Muscle of leg (tissue), 16 donors: ENCODE data around the gene AP2A2. TPM values are rescaled to one million over a fixed set of nuclear protein-coding genes. Genes with fewer than 3 reads are reported as not detected.

Source experiments
- DNase-seq: peaks from one replicate; pipeline ENCODE4 v3.0.0; 2013
- H3K27ac ChIP-seq: one replicate; pipeline ENCODE4 v1.5.1; 2013; ENCODE audit warnings: mild to moderate bottlenecking, low read length, control low read depth
- H3K27me3 ChIP-seq: one replicate; pipeline ENCODE4 v1.6.1; 2013; ENCODE audit warnings: low read length; ENCODE audit not compliant: control insufficient read depth, insufficient read depth
- H3K36me3 ChIP-seq: one replicate; pipeline ENCODE4 v1.6.1; 2013; ENCODE audit warnings: low read length; ENCODE audit not compliant: control insufficient read depth, insufficient read depth
- H3K4me1 ChIP-seq: one replicate; pipeline ENCODE4 v1.6.1; 2013; ENCODE audit warnings: low read length; ENCODE audit not compliant: control insufficient read depth, insufficient read depth
- H3K4me3 ChIP-seq: one replicate; pipeline ENCODE4 v1.5.1; 2013; ENCODE audit warnings: low read length, control low read depth
- H3K9me3 ChIP-seq: replicated peaks from 2 replicates; pipeline ENCODE4 v1.6.1; 2013; ENCODE audit warnings: low read depth, low read length; ENCODE audit not compliant: control insufficient read depth
- WGBS: methylation state at CpG from one replicate; pipeline ENCODE4 v1.1.5; 2013; ENCODE audit warnings: missing lambda C conversion rate; ENCODE audit not compliant: insufficient coverage; 5-methylcytosine and 5-hydroxymethylcytosine counted together
- long read RNA-seq, 11 donors: transcript quantifications; one replicate each; lab custom pipeline, GENCODE V29; 2026
- polyA plus RNA-seq, 8 donors: library from polyadenylated mRNA; unstranded; fragments of 120-200 nt; gene quantifications; one replicate each; pipeline versions ENCODE4 v1.2.1 to v1.2.3, GENCODE V29; 2013; ENCODE audit warnings: inconsistent platforms in 1 of 8, low replicate concordance in 1 of 8; ENCODE audit not compliant: insufficient read length in 8 of 8, insufficient read depth in 1 of 8
- total RNA-seq: library from RNA; stranded (reverse); fragments of 120-200 nt; gene quantifications from one replicate; pipeline ENCODE4 v1.2.4, GENCODE V29; 2013

AP2A2 gene
- total RNA-seq (18.5 TPM), polyA plus RNA-seq (10 to 100 TPM; 38.3 to 61.4 (median 48.0) TPM)
- long read RNA-seq, donor 1, partial matches to known transcripts, result 0 of 1 reads
- long read RNA-seq, donor 1, other reads (novel, unspliced or antisense), result 0 of 1 reads
- long read RNA-seq, donor 2, result 0 reads
- long read RNA-seq, donor 3, full-length matches to known transcripts, result 7 of 7 reads
- long read RNA-seq, donor 3, partial matches to known transcripts, result 0 of 7 reads
- long read RNA-seq, donor 3, other reads (novel, unspliced or antisense), result 0 of 7 reads
- long read RNA-seq, donor 4, full-length matches to known transcripts, result 1 of 1 reads
- long read RNA-seq, donor 4, partial matches to known transcripts, result 0 of 1 reads
- long read RNA-seq, donor 4, other reads (novel, unspliced or antisense), result 0 of 1 reads
- long read RNA-seq, donor 5, full-length matches to known transcripts, result 8 of 20 reads
- long read RNA-seq, donor 5, partial matches to known transcripts, result 12 of 20 reads
- long read RNA-seq, donor 5, other reads (novel, unspliced or antisense), result 0 of 20 reads
- long read RNA-seq, donor 6, full-length matches to known transcripts, result 4 of 4 reads
- long read RNA-seq, donor 6, partial matches to known transcripts, result 0 of 4 reads
- long read RNA-seq, donor 6, other reads (novel, unspliced or antisense), result 0 of 4 reads
- long read RNA-seq, donor 7, full-length matches to known transcripts, result 4 of 12 reads
- long read RNA-seq, donor 7, partial matches to known transcripts, result 8 of 12 reads
- long read RNA-seq, donor 7, other reads (novel, unspliced or antisense), result 0 of 12 reads
- long read RNA-seq, donor 8, full-length matches to known transcripts, result 3 of 3 reads
- long read RNA-seq, donor 8, partial matches to known transcripts, result 0 of 3 reads
- long read RNA-seq, donor 8, other reads (novel, unspliced or antisense), result 0 of 3 reads
- long read RNA-seq, donor 9, full-length matches to known transcripts, result 1 of 1 reads
- long read RNA-seq, donor 9, partial matches to known transcripts, result 0 of 1 reads
- long read RNA-seq, donor 9, other reads (novel, unspliced or antisense), result 0 of 1 reads
- long read RNA-seq, donor 10, full-length matches to known transcripts, result 4 of 15 reads
- long read RNA-seq, donor 10, partial matches to known transcripts, result 11 of 15 reads
- long read RNA-seq, donor 10, other reads (novel, unspliced or antisense), result 0 of 15 reads
- long read RNA-seq, donor 11, full-length matches to known transcripts, result 5 of 11 reads
- long read RNA-seq, donor 11, partial matches to known transcripts, result 6 of 11 reads
- long read RNA-seq, donor 11, other reads (novel, unspliced or antisense), result 0 of 11 reads

DNA sequence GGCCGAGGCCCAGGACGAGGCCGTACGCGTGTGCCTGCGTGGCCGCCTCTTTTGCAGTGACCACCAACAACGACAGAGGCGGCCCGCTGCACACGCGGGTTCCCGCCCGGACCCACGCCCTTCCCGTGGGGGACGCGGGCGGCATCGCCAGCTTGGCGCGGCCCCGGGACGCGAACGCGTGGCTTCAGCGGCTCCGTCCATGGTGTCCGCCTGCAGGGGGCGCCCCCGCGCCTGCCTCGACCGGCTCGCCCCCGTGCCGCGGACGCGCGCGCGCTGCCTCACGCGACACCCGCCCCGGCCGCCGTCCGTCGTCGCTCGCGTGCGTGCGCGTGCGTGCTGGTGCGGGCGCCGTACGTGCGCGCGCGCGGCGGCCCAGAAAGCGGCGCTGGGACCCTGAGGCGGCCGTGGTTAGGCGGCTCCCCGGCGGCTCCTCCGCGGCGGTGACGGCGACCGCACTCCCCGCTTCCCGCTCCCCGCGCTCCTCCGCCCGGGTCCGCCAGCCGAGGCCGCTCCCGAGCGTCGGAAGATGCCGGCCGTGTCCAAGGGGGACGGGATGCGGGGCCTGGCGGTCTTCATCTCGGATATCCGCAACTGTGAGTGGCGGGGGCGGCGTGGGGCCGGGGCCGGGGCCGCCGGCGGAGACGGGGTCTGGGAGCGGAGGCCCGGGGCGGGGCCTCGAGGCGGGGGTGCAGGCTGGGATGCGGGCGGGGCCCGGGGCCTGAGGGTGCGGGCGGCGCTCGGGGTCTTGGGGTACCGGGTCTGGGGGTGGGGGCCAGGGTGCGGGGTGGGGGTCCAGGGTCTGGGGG lies at the start of gene AP2A2:
TSS of gene AP2A2 (plus strand) at position 375 of the 806 bp plus-strand sequence. CDS start at position 527, 152 bp downstream.
- Histone ChIP-seq H3K27me3 (no peaks in the 10 kb centered on the region), H3K4me3 (peak within 1 kb of the TSS; percentile 65), H3K27ac (peak within 1 kb of the TSS; percentile 78), H3K4me1 (peaks cover 33% of the 10 kb centered on the region), H3K36me3 (peaks cover 9% of the 10 kb centered on the region), H3K9me3 (no peaks in the 10 kb centered on the region)
- DNase-seq, result peak; percentile 97
- 3% methylated on average over 121 of the region's 124 CpGs for WGBS

DNA sequence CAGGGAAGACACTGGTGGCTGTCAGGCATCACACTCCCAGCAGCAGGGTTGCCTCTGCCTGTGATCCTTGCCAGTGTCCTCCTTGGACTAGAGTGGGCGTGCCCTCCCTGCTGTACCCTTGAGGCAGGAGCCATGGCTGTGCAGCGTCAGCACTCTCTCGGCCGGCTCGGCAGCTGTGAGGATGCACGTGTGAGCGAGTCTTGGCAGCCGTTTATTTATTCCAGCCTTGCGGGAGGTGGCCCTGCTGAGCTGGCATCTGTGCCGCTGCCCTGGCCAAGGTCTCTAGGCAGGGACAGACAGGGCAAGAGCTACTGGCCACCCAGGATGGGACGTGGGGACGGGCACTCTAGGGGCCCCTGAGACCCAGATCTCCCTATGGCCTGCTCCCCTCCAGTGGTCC lies 49.1 kb upstream of the AP2A2 start:
- Histone ChIP-seq H3K4me3 (no peak overlapping the region), H3K27me3 (no peaks in the 10 kb centered on the region), H3K9me3 (no peaks in the 10 kb centered on the region), H3K36me3 (peaks cover 39% of the 10 kb centered on the region), H3K27ac (no peak overlapping the region), H3K4me1 (peaks cover 40% of the 10 kb centered on the region)
- DNase-seq, result peak; percentile 81
- WGBS, result 54% methylated on average over 10 of the region's 12 CpGs

GRCh38 chr11:877565-877964 lies 48.1 kb upstream of the AP2A2 start:
- WGBS, result 94% methylated on average over 3 of the region's 11 CpGs

DNA sequence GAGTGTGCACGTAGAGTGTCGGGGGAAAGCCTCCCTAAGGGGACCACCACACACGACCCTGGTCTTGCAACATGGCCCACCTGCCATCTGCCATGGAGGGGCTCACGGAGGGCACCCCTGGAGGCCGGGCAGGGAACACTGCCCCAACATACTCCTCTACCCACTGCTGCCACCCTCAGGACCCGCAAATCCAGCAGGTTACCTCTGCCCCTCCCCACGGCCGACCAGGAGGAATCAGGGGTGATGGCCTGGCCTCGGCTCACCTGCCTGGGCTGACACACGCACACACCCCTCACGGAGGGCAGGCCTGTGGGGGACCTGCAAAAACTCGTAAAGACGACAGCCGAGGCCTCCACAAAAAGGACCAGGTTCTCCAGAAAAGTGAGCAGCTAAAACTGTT lies 45.2 kb upstream of the AP2A2 start:
- Histone ChIP-seq H3K27ac (no peak overlapping the region), H3K27me3 (no peaks in the 10 kb centered on the region), H3K36me3 (peaks cover 43% of the 10 kb centered on the region), H3K9me3 (no peaks in the 10 kb centered on the region), H3K4me1 (peaks cover 17% of the 10 kb centered on the region), H3K4me3 (no peak overlapping the region)
- WGBS, result 72% methylated on average over 9 of the region's 14 CpGs
- no peak for DNase-seq

More at GRCh38 chr11:877565-877964, 48.1 kb upstream of the AP2A2 start:
- H3K9me3 ChIP-seq, result no peaks in the 10 kb centered on the region
- peaks cover 44% of the 10 kb centered on the region for H3K36me3 ChIP-seq
- no peak overlapping the region for H3K4me3 ChIP-seq
- no peaks in the 10 kb centered on the region for H3K27me3 ChIP-seq
- DNase-seq, result no peak
- H3K4me1 ChIP-seq, result peaks cover 40% of the 10 kb centered on the region
- no peak overlapping the region for H3K27ac ChIP-seq

DNA sequence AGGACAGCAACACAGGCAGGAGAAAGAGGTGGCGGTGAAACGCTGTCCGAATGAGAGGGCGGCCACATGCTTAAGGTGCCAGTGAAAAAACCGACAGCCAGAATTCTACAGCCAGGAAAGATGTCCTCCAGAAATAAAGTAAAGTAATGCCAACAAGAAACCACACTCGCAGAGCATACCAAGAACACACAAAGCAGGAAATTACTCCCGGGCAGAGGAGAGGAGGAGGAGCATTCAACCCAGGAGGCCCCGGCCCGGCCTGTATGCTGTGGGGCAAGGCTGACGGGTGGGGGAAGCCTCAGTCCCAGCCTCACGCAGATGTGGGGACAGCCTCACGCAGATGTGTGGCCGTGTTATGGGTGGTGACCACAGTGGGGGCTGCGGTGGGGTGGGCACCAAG lies 43.1 kb upstream of the AP2A2 start:
- Histone ChIP-seq H3K9me3 (no peaks in the 10 kb centered on the region), H3K27ac (no peak overlapping the region), H3K27me3 (no peaks in the 10 kb centered on the region), H3K4me3 (no peak overlapping the region), H3K4me1 (peaks cover under 1% of the 10 kb centered on the region), H3K36me3 (peaks cover 50% of the 10 kb centered on the region)
- DNase-seq, result no peak
- WGBS, result 87% methylated on average over 4 of the region's 14 CpGs

DNA sequence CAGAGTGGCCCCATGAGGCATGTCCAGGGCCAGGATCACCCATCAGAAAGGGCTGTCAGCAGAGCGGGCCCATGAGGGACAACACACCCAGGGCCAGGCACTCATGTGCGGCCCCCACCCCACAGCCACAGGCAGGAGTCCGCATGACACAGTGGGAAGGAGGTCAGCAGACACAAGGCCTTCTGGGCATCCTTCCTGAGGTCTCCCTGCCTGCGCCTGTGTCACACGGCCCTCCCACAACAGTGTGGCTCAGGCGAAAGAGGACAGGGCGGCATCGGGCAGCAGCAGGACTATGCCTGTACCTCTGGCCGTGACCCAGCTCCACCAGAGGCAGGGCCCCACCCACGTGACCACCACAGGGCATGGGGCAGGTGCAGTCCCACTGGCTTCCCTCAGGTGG lies 42.1 kb upstream of the AP2A2 start:
- H3K36me3 ChIP-seq, result peaks cover 58% of the 10 kb centered on the region
- H3K9me3 ChIP-seq, result no peaks in the 10 kb centered on the region
- no peak overlapping the region for H3K4me3 ChIP-seq
- DNase-seq, result no peak
- H3K27me3 ChIP-seq, result no peaks in the 10 kb centered on the region
- no peak overlapping the region for H3K27ac ChIP-seq
- H3K4me1 ChIP-seq, result peaks cover 9% of the 10 kb centered on the region
- WGBS, result 93% methylated on average over 10 of the region's 10 CpGs

GRCh38 chr11:884578-885070 lies 41.0 kb upstream of the AP2A2 start:
- H3K4me1 ChIP-seq, result peaks cover 20% of the 10 kb centered on the region
- H3K9me3 ChIP-seq, result no peaks in the 10 kb centered on the region
- H3K36me3 ChIP-seq, result peaks cover 53% of the 10 kb centered on the region
- DNase-seq, result no peak
- no peaks in the 10 kb centered on the region for H3K27me3 ChIP-seq
- no peak overlapping the region for H3K27ac ChIP-seq
- no peak overlapping the region for H3K4me3 ChIP-seq
- WGBS, result 89% methylated on average over 13 of the region's 16 CpGs

GRCh38 chr11:886568-886967 lies 39.1 kb upstream of the AP2A2 start:
- Histone ChIP-seq H3K4me1 (peaks cover 40% of the 10 kb centered on the region), H3K36me3 (peaks cover 49% of the 10 kb centered on the region), H3K27me3 (no peaks in the 10 kb centered on the region), H3K9me3 (no peaks in the 10 kb centered on the region), H3K4me3 (no peak overlapping the region), H3K27ac (no peak overlapping the region)
- DNase-seq, result no peak
- WGBS, result 95% methylated on average over 17 of the region's 17 CpGs

GRCh38 chr11:887589-887988 lies 38.1 kb upstream of the AP2A2 start:
- no peaks in the 10 kb centered on the region for H3K9me3 ChIP-seq
- H3K27me3 ChIP-seq, result no peaks in the 10 kb centered on the region
- WGBS, result 92% methylated on average over 14 of the region's 14 CpGs
- H3K27ac ChIP-seq, result no peak overlapping the region
- peaks cover 44% of the 10 kb centered on the region for H3K36me3 ChIP-seq
- H3K4me3 ChIP-seq, result no peak overlapping the region
- peaks cover 47% of the 10 kb centered on the region for H3K4me1 ChIP-seq
- DNase-seq, result no peak
